Left hindlimb (tissue), 1 donor: ENCODE results near the gene FYN.
A peak's percentile ranks its signal among the peaks of the same experiment; 100 is the strongest.

Source experiments
- DNase-seq: peaks from one replicate; pipeline ENCODE4 v3.0.0-alpha.2; 2018

Gene FYN

GRCh38 chr6:111805511-111806164, 67.6 kb downstream of the FYN start:
- no peak for DNase-seq

GRCh38 chr6:111804627-111805235, 68.5 kb downstream of the FYN start:
- no peak for DNase-seq

GRCh38 chr6:111803804-111804203, 69.4 kb downstream of the FYN start:
- peak; percentile 37 for DNase-seq

GRCh38 chr6:111803371-111803770, 69.9 kb downstream of the FYN start:
- peak; percentile 44 for DNase-seq

- no peak for DNase-seq
These were observed 70.4 kb downstream of the FYN start for GRCh38 chr6:111802720-111803330.

GRCh38 chr6:111802015-111802414, 71.2 kb downstream of the FYN start:
- no peak for DNase-seq

GRCh38 chr6:111800821-111801220, 72.4 kb downstream of the FYN start:
- no peak for DNase-seq

GRCh38 chr6:111800259-111800765, 72.9 kb downstream of the FYN start:
- DNase-seq = no peak

GRCh38 chr6:111799576-111800258, 73.5 kb downstream of the FYN start:
- no peak for DNase-seq

- no peak for DNase-seq
These were observed 74.9 kb downstream of the FYN start for GRCh38 chr6:111798281-111798725.

GRCh38 chr6:111796310-111796918, 76.8 kb downstream of the FYN start:
- DNase-seq = no peak

GRCh38 chr6:111795558-111795957, 77.7 kb downstream of the FYN start:
- DNase-seq = no peak

- no peak for DNase-seq
These were observed 78.4 kb downstream of the FYN start for GRCh38 chr6:111794727-111795452.

GRCh38 chr6:111794300-111794699, 79.0 kb downstream of the FYN start:
- DNase-seq = no peak

- no peak for DNase-seq
These were observed 79.5 kb downstream of the FYN start for GRCh38 chr6:111793711-111794111.

- no peak for DNase-seq
These were observed 80.1 kb downstream of the FYN start for GRCh38 chr6:111792914-111793700.

GRCh38 chr6:111792241-111792640, 81.0 kb downstream of the FYN start:
- no peak for DNase-seq

- no peak for DNase-seq
These were observed 81.8 kb downstream of the FYN start for GRCh38 chr6:111791415-111791814.

GRCh38 chr6:111789598-111789997, 83.7 kb downstream of the FYN start:
- DNase-seq = peak; percentile 71

GRCh38 chr6:111788379-111789276, 84.6 kb downstream of the FYN start:
- no peak for DNase-seq
